OCI-LY1 (cell line): ENCODE data around the gene SMIM5.

Source experiments
- EZH2 ChIP-seq: fragments of 200-600 bp; sonication (generic), shearing (Covaris generic); IDR thresholded peaks from 2 replicates; pipeline ENCODE4 v1.8.0; 2017; ENCODE audit warnings: borderline replicate concordance, mixed run types, mild to moderate bottlenecking, antibody characterized with exemption, low read length, moderate library complexity, mixed read lengths
- TF ChIP-seq, protein P1 (sequence below): fragments of 200-600 bp; sonication (generic), shearing (Covaris generic); IDR thresholded peaks from 2 replicates; pipeline ENCODE4 v1.5.1; 2017; ENCODE audit warnings: mild to moderate bottlenecking, antibody characterized with exemption, low read length, moderate library complexity, mixed read lengths

- TF ChIP-seq, protein P1, sequence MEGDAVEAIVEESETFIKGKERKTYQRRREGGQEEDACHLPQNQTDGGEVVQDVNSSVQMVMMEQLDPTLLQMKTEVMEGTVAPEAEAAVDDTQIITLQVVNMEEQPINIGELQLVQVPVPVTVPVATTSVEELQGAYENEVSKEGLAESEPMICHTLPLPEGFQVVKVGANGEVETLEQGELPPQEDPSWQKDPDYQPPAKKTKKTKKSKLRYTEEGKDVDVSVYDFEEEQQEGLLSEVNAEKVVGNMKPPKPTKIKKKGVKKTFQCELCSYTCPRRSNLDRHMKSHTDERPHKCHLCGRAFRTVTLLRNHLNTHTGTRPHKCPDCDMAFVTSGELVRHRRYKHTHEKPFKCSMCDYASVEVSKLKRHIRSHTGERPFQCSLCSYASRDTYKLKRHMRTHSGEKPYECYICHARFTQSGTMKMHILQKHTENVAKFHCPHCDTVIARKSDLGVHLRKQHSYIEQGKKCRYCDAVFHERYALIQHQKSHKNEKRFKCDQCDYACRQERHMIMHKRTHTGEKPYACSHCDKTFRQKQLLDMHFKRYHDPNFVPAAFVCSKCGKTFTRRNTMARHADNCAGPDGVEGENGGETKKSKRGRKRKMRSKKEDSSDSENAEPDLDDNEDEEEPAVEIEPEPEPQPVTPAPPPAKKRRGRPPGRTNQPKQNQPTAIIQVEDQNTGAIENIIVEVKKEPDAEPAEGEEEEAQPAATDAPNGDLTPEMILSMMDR: no peak
- no peak for TF ChIP-seq EZH2
Observed at GRCh38 chr17:75626496-75627038, 6.7 kb upstream of the SMIM5 start.
